Superior temporal gyrus (tissue), 1 donor: ENCODE measurements around the gene LHX6.

Source experiments
- DNase-seq: peaks from one replicate; pipeline ENCODE4 v3.0.0-alpha.2; 2016; ENCODE audit errors: extremely low spot score

Gene LHX6

DNA sequence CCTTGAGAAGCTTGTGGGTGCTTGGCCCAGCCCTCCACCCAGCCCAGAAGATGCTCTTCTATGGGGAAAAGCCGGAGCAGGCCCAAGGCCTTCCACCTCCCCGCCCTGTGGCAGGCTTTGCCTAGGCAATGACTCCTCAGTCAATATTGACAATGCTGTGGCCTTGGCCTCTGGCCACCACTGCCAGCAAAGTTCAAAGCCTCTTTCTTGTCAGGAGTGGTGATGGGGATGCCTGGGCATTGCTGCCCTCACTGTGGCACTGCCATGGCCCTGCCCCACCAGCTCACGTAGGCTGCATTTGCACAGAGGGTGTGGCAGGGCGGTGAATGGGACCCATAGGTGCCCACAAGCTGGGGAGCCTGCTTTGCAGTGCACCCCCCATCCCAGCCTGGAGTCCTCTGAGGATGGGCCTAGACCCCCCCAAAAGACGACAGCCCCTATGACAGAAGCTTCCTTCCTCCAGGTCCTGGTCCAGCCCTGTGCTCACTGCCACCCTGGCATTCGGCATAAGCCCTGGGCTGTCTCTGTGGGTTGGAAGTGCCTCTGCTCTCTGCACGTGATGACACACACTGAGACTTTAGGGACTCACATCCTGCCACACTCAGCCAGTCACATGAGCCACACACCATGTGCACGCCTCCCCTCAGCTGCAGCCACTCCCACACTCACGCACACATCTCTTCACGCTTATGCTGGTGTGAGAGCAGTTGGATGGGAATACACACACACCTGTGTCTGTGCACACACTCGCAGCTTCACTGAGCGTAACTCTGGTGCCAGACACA lies 38.0 kb downstream of the LHX6 start:
- peak; percentile 45 for DNase-seq

DNA sequence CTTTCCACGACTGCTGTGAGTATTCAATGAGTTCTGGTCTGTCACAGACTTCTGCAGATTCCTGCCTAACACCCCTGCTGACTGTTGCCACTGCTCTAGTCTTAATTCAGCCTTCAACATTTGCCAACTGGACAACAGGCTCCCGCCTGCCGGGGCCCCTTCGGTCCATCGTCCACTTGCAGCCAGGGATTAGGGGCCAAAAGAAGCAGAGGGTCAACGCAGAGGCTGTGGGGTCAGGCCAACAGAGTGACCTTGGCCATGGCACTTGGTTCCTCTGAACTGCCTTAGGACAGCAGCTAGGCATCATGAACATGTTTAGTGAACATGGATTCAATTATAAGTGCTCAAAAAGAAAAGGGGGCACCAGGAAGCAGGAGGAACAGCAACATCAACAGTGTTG lies 40.4 kb downstream of the LHX6 start:
- DNase-seq: no peak

DNA sequence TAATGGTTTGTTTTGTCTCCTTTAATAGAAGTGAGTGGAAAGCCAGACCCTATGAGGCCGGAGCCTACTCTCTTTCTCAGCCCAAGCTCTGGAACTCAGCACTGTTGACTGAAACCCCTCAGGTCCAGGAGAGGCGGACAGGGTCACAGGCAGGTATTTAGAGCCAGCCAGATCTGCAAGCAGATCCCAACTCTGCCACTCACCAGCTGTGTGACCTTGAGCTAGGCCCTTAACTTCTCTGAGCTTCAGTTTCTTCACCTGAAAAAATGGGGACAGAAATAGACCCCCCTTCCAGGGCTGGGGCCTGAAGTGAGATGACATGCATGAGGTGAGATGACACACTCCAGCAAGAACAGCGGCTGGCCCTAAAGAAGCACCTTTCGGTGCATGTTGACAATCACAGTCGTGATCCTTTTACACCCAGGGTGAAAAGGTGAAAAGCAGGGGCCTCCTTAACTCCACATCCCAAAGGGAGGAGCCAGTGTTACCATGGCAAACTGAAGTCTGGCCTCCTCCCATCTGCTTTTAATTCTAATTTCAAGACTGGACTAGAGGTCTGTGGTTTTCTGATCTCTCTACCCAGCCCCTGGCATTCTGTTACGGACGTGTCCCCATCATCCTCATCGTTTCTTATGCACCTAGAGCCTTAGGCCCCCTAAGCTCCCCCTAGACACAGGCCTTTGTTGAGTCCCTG lies 41.8 kb downstream of the LHX6 start:
- DNase-seq: no peak

DNA sequence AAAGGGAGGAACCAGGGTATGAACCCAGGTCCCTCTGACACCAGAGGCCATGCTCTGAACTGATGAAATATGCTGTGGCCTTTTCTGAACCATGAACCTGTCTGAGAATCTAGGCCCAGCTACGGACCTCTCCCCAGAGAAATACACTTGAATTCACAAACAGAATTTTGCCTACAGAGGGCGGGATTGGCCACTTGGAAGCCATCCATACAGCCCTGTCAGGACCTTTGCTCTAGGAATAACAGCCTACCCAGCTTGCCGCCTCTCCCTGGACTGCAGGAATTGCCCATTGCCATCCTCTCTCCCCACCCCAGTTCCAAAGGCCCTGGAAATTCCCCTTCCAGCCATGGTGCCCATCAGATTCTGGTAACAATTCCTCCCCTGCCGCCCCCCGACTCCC lies 42.5 kb downstream of the LHX6 start:
- no peak for DNase-seq

DNA sequence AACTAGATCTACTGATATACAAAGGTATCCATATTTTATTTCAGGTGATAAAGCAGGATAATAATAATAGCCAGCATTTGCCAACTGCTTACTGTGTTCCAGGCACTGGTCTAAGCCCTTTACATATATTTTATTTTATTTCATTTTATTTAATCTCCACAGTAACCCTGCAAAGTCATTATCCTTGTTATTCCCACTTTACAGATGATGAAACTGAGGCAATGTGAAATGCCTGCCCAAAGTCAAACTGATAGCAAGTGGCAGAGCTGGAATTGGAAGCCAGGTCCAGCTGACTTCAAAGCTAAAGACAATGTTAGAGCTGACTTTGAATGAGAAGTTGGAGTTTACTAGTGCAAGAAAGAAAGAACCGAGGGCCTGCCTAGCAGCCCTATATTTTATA lies 44.2 kb downstream of the LHX6 start:
- no peak for DNase-seq

DNA sequence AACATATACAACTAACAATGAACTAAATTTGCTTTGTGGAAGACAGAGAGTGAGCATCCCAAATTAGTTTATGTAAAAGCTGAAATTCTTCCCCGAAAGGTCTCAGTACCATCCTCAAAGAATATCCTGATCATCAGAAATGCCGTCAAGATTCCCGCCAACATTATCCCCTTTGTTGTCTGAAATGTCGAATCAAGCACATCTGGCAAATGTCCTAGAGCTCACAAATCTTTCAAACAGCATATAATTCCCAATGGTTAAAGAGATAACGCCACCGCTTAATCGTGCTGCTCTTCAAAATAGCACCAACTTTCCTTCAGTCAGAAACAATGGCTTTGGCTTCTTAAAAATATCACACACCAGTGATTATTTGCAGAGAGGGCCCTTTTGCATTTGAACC lies 45.3 kb downstream of the LHX6 start:
- DNase-seq: no peak

DNA sequence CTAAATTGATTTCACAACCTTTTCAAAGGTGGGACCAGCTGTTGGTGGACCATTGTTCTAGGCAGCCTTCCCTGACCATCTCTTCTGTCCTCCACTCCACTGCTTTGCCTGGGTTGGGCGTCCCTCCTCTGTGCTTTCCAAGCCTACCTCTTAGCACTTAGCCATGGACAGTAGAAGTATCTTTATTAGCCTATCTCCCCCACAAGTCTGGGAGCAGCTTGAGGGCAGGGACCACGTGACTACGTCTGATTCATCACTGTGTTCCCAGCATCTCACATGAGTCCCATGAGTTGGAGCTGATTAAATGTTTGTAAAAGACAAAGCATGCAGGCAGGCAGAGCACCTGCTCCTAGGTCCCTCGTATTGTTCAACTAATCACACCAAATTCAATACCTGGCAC lies 48.1 kb downstream of the LHX6 start:
- no peak for DNase-seq

DNA sequence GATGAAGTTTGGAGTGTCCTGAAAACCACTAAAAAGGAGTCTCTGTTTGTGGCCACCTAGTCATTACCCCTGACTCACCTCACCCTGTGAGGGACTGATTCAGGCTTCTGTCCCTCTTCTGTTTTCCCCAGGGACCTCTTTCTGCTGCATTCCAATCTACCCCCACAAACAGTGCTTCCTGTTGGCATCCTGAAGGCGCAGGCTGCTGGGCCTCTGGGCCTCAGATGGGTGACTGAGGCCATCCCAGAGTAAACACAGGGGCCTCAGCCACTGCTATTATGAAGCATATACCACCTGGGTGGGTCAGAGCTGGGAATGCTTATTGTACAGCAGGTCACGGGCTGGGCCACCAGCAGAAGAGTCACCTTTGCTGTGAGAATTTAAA lies 49.1 kb downstream of the LHX6 start:
- DNase-seq: no peak

DNA sequence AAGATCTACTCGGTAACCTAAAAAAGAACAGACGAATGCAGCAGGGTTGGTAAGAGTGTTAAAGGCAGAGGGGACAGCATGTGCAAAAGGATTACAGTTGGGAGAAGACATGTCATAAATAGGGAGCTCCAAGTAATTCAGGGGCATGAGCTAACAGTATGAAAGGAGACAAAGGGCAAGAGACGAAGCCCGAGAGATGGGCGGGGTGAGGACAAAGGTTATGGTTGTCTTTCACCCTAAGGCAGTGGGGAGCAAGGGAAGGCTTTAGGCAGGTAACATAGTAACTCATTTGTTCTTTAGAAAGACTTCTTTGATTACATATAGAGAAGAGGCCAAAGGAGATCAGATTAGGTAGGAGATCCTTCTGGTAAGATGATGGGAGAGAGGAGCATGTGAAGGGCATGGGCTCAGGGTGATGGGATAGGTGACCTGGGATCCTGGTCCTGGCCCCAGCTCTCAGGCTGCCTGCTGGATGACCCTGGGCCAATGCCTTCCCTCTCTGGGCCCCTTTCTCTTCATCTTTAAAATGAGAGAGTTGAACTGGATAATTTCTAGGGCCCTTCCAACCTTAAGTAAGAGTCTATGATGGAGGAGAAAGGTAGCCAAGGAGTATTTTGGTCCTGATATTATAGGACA lies 49.6 kb downstream of the LHX6 start:
- no peak for DNase-seq

DNA sequence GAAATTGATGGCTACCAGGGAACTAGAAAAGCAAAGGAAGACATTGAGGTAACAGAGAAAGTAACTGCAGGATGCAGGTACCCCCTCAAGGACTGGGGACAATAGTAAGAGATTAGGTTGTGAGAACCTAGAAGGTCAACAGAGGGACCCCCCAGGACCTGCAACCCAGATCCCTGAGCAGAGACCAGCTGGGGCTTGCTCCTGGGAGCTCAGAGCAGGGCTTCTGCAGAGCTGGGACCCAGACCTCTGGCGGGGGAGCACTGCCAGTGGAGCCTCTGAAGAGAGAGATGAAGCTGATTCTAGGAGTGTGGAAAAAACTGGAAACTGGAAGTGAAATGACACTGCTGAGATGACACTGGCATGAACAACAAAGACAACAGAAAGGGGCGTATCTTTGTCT lies 51.8 kb downstream of the LHX6 start:
- DNase-seq: no peak

DNA sequence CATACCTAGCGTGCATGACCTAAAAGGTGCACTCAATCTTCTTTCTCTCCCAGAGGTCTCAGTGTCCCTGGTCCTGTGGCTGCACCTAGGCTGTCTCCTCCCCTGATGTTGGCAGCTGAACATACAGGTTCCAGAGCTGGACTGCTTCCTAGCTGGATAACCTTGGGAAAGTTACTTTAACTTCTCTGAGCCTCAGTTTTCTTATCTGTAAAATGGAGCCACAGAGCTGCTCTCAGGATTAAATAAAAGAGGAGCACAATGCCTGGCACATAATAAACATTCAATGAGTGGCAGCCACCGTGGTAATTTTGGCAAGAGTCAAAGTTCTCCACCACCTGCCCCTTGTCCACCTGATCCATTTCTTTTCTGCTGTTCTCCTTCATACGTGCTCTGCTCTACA lies 55.1 kb downstream of the LHX6 start:
- DNase-seq: no peak

DNA sequence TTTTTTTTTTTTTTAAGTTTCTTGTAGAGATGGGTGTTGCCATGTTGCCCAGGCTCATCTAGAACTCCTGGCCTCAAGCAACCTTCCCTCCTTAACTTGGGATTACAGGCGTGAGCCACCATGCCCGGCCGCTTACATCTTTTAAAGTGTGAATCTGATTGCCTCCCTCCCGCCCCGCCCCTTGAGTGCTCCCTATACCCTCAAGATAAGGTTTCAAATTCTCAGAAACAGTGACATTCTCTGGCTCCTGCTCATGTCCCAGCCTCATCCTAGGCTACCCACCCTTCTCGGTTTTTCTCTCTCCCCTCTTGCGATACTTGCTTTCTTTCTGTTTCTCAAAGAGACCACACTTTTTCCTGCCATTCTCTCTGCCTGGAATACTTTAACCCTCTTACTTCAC lies 56.6 kb downstream of the LHX6 start:
- DNase-seq: no peak

DNA sequence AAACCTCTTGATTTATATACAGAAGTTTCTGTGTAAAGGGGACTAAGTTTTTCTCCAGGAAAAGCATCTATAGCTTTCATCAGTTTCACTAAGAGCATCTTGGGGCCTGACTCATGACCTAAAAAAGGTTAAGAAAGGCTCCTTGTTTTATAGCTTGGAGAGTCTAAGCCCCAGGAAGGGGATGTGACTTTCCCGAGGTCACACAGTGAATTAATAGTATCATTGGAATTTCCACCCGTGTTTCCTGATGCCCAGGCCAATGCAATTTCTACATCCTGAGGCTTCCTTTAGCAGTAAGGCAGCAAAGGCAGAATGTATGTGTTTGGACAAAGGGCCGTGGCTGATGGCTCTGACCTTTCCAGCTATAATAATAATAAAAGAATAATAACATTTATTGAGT lies 60.4 kb downstream of the LHX6 start:
- DNase-seq: no peak

DNA sequence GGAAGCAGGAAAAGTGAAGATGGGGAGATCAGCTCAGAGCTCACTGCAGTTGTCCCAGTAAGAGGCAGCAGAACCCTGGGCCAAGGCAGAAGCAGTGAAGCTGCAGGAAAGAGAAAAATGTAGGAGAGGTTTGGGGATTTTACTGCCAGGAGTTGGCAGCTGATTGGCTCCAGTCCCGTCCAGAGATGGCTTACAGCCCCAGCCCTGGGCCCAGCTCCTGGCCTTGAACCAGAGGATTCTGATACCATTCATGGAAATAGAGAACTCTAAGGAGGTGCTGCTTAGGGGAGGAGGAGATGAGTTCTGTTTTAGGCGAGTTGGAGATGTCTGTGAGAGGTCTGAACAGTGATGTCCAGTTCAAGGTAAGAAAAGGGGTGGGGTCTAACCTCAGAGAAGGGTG lies 64.5 kb downstream of the LHX6 start:
- DNase-seq: no peak

DNA sequence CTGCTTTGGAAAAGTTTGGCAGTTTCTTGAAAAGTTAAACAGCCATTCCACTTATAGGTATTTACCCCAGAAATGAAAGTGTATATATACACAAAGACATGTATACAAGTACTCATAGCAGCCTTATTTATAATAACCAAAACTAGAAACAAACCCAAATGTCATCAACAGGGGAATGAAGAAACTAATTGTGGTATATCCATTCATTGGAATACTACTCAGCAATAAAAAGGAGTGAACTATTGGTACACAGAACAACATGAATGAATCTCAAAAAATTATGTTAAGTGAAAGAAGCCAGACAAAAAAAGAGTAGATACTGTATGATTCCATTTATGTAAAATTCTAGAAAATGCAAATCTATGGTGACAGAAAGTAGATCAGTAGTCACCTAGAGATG lies 66.3 kb downstream of the LHX6 start:
- DNase-seq: no peak

DNA sequence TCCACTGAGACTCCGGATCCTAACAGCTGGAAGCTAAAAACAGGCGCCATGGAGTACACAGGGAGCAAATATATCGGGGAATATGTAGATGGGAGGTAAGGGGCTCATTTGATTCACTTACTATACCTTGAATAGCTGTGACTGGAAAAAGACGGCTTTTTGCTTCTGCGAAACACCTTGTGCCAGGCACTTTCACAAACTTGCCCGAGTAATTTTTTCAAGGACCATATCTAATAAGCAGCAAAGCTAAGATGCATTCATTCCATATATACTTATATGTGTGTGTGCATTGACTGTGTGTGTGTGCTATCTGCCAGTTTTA lies 68.9 kb downstream of the LHX6 start:
- no peak for DNase-seq

DNA sequence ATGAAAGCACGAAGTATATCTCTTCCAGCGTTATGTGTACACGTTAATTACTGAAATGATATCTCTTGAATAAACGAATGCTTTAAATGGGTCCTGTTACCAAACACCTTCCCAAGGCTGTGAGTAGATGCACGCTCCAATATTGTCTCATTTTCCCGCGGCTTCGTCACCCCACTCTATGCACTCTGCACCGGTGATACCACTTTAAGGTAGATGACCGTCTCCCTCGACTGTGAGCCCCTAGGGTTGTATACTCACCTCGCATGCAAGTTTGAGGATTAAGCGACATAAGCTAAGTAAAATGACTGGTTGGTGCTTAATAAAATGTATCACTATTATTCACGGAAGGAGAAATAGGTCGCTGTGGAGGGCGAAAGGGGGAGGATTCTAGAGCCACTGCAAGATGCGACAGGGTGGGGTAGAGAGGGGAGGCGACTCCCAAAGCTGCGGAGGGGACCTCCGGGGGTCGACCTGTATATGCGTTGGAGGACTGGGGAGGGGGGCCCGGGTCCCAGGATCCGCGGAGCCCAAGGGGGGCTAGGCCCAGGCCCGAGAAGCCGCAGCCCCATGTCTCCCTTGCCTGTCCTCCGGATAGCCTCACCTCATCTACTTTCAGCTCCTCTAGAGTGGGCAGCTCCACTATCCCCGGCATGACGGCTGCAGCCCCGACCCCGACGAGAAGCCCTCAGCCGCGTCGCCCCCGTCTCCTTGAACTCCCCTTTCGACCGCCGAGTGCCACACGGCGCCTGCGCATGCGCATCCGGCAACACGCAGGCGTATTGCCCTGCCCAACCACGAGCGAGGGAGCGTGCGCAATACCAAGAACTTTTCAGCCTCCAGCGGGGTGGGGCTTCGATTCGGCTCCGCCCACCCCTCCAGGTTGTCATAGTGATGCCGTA lies 69.5 kb downstream of the LHX6 start, which contains the start of the genes MORN5 and NDUFA8:
TSS of gene MORN5 (plus strand) at position 883 of the 899 bp plus-strand sequence. CDS start 65 bp downstream, outside the sequence.
TSS of gene NDUFA8 (minus strand) at position 754 of the 899 bp plus-strand sequence. CDS start at position 652, 102 bp downstream.
- peak; percentile 97 for DNase-seq

DNA sequence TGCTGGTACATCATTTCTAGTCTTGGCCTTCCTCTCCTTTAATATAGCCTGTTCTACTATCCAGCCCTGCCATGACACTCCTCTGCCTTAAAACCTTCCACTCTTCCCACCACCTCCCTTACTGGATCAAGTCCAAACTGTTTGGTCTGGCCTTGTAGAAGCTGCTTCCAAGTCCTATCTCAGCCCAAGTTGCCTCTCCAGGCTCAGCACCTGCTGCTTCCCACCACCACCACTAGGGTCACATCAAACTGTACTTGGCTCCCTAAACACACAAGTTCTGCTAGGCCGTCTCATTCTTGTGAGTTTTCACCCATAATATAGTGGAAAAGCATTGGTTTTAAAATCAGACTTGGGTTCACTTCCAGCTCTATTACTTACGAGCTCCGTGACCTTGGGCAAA lies 70.6 kb downstream of the LHX6 start:
- DNase-seq: no peak

DNA sequence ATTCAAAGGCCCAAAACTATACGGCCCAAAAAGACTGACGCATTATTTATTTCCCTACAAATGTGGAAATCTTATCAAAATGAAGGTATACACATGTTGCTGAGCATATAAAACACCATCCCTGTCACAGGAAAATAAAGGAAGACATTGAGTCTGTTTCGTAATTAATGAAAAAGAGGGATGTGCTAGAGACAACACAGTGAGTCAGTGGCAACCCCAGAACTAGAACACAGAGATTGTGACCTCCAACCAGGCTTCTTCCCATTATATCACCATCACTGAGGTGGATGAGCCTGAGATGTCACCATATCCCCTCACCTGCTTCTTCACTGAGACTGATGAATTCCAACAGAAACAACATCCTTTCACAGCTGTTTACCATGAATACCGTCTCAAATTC lies 73.0 kb downstream of the LHX6 start:
- DNase-seq: no peak
